CD14-positive monocyte (primary cell): ENCODE results near the gene NDRG3. TPM values are rescaled to one million over a fixed set of nuclear protein-coding genes. Genes with fewer than 3 reads are reported as not detected.

ENCODE experiments used
- DNase-seq, 3 donors: peaks; one replicate each; pipeline ENCODE4 v3.0.0-alpha.2; 2011 to 2022
- H2AFZ ChIP-seq: 2 replicates; pipeline ENCODE4 v1.6.0; 2012; ENCODE audit warnings: mild to moderate bottlenecking, low read depth, low read length, inconsistent platforms; ENCODE audit not compliant: insufficient read depth, poor library complexity, severe bottlenecking
- H3K27ac ChIP-seq, 2 donors: 1 replicate in 1 of 2; 2 replicates in 1 of 2; pipeline ENCODE4 v1.5.1; 2012 to 2013; ENCODE audit warnings: low read length in 2 of 2, control low read depth in 1 of 2, inconsistent platforms in 1 of 2, low read depth in 1 of 2, mild to moderate bottlenecking in 1 of 2
- H3K27me3 ChIP-seq, 2 donors: one replicate each; pipeline versions ENCODE4 v1.6.0 to v1.6.1; 2011 to 2013; ENCODE audit warnings: low read length in 2 of 2; ENCODE audit not compliant: control insufficient read depth in 2 of 2, insufficient read depth in 2 of 2
- H3K36me3 ChIP-seq, 2 donors: replicated peaks in 1 of 2; 1 replicate in 1 of 2; 2 replicates in 1 of 2; pipeline versions ENCODE4 v1.5.1 to v1.6.1; 2012 to 2013; ENCODE audit warnings: low read length in 2 of 2, control low read depth in 1 of 2, inconsistent platforms in 1 of 2, mild to moderate bottlenecking in 1 of 2; ENCODE audit not compliant: insufficient read depth in 2 of 2, control insufficient read depth in 1 of 2
- H3K4me1 ChIP-seq, 2 donors: 1 replicate in 1 of 2; 2 replicates in 1 of 2; pipeline versions ENCODE4 v1.5.1 to v1.6.1; 2012 to 2013; ENCODE audit warnings: low read length in 2 of 2, control low read depth in 1 of 2, inconsistent platforms in 1 of 2, mild to moderate bottlenecking in 1 of 2, moderate library complexity in 1 of 2; ENCODE audit not compliant: insufficient read depth in 2 of 2, control insufficient read depth in 1 of 2
- H3K4me2 ChIP-seq: replicated peaks from 2 replicates; pipeline ENCODE3; 2012; ENCODE audit warnings: low read length, moderate library complexity, mild to moderate bottlenecking; ENCODE audit not compliant: poor library complexity, severe bottlenecking; ENCODE audit errors: extremely low read depth
- H3K4me3 ChIP-seq, 3 experiments: fragments of 200-600 bp in 1 of 3; sonication (generic) in 1 of 3; replicated peaks in 1 of 3; 1 replicate in 2 of 3; 2 replicates in 1 of 3; pipeline ENCODE4 v1.5.1; 2011 to 2013; ENCODE audit warnings: low read length in 3 of 3, mild to moderate bottlenecking in 3 of 3, control low read depth in 2 of 3, low read depth in 2 of 3, inconsistent platforms in 1 of 3, moderate library complexity in 1 of 3
- H3K79me2 ChIP-seq: 2 replicates; pipeline ENCODE4 v1.6.0; 2012; ENCODE audit warnings: mild to moderate bottlenecking, control low read depth, inconsistent platforms, low read length, moderate library complexity; ENCODE audit not compliant: insufficient read depth
- H3K9ac ChIP-seq: 2 replicates; pipeline ENCODE4 v1.6.0; 2017; ENCODE audit warnings: low read length, mild to moderate bottlenecking; ENCODE audit not compliant: insufficient read depth, poor library complexity, severe bottlenecking
- H3K9me3 ChIP-seq, 2 donors: replicated peaks in 1 of 2; 1 replicate in 1 of 2; 2 replicates in 1 of 2; pipeline versions ENCODE4 v1.5.1 to v1.6.1; 2012 to 2013; ENCODE audit warnings: low read length in 2 of 2, control low read depth in 1 of 2; ENCODE audit not compliant: control insufficient read depth in 1 of 2, insufficient read depth in 1 of 2
- H4K20me1 ChIP-seq: 2 replicates; pipeline ENCODE4 v1.6.0; 2012; ENCODE audit warnings: mild to moderate bottlenecking, low read length, control low read depth, moderate library complexity; ENCODE audit not compliant: insufficient read depth
- H3K27ac Mint-ChIP-seq, 7 donors: one replicate each; pipeline ENCODE4 v1.8.0; 2020; ENCODE audit warnings: mild to moderate bottlenecking in 7 of 7, mixed read lengths in 7 of 7, moderate library complexity in 6 of 7, inconsistent platforms in 2 of 7
- H3K27me3 Mint-ChIP-seq, 3 donors: one replicate each; pipeline ENCODE4 v1.8.0; 2021 to 2022; ENCODE audit warnings: low read depth in 3 of 3, mild to moderate bottlenecking in 3 of 3, mixed read lengths in 3 of 3, moderate library complexity in 3 of 3, inconsistent platforms in 1 of 3
- H3K36me3 Mint-ChIP-seq, 2 donors: one replicate each; pipeline ENCODE4 v1.8.0; 2020; ENCODE audit warnings: mixed read lengths in 2 of 2, inconsistent platforms in 1 of 2, mild to moderate bottlenecking in 1 of 2
- H3K4me1 Mint-ChIP-seq: one replicate; pipeline ENCODE4 v1.8.0; 2020; ENCODE audit warnings: mild to moderate bottlenecking, mixed read lengths
- H3K4me3 Mint-ChIP-seq, 2 donors: one replicate each; pipeline ENCODE4 v1.8.0; 2020; ENCODE audit warnings: mild to moderate bottlenecking in 2 of 2, mixed read lengths in 2 of 2, moderate library complexity in 1 of 2
- H3K9me3 Mint-ChIP-seq, 7 donors: one replicate each; pipeline ENCODE4 v1.8.0; 2020 to 2022; ENCODE audit warnings: mixed read lengths in 7 of 7, mild to moderate bottlenecking in 6 of 7, moderate library complexity in 6 of 7, inconsistent platforms in 2 of 7
- WGBS: methylation state at CpG from one replicate; pipeline ENCODE4 v1.1.5; 2013; ENCODE audit warnings: missing lambda C conversion rate; ENCODE audit not compliant: insufficient coverage; 5-methylcytosine and 5-hydroxymethylcytosine counted together
- intact Hi-C, 2 donors: fragments of 100-400 bp; cut with micrococcal nuclease; formaldehyde crosslinking; loops; one replicate each; pipeline versions ENCODE4 v1.15.0 to v1.15.1; 2023
- polyA plus RNA-seq, 3 donors: library from polyadenylated mRNA; depleted of rRNA in 1 of 3; unstranded in 2 of 3; stranded (reverse) in 1 of 3; fragments of 300-500 nt in 2 of 3; fragments of >200 nt in 1 of 3; fragmentation: Illumina TruSeq in 2 of 3; gene quantifications; 1 replicate in 2 of 3; 2 replicates in 1 of 3; pipeline ENCODE4 v1.2.3, GENCODE V29; 2012 to 2021
- TF ChIP-seq, protein P1 (sequence below): fragments of 200-600 bp; IDR thresholded peaks from one replicate; pipeline ENCODE4 v1.8.0; 2022; ENCODE audit warnings: antibody characterized with exemption, mild to moderate bottlenecking

NDRG3 gene
- polyA plus RNA-seq, 3 donors, result 16.0 to 23.2 (median 21.7) TPM

DNA sequence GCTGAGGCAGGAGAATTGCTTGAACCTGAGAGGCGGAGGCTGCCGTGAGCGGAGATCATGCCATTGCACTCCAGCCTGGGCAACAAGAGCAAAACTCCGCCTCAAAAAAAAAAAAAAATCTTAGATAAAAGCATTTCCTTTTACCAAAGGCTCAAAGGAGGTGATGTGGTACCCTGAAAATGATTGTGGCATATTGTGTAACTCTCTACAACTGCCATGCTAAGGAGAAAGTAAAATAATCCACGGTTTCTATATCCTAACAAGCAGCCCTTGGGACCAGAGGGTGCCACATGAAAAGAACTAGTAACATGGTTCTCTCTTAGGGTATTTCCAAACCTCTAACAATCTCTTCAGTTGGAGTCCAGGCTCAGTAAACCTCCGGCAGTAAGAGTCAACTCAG lies 61.1 kb downstream of the NDRG3 start:
- no peaks in the 10 kb centered on the region for H3K4me1 ChIP-seq
- no peak overlapping the region for H3K4me3 ChIP-seq
- no CpG with 5 or more reads among the region's 6 CpGs for WGBS
- no peak for DNase-seq
- Mint-ChIP-seq H3K4me1 (no peaks in the 10 kb centered on the region), H3K36me3 (peaks cover 27 to 44% of the 10 kb centered on the region in 2 donors), H3K27me3 (no peaks in the 10 kb centered on the region), H3K9me3 (no peaks in the 10 kb centered on the region), H3K4me3 (no peak overlapping the region), H3K27ac (no peak overlapping the region)
- no peaks in the 10 kb centered on the region for H3K79me2 ChIP-seq
- no peak overlapping the region for H3K4me2 ChIP-seq
- no peaks in the 10 kb centered on the region for H3K9me3 ChIP-seq
- TF ChIP-seq, protein P1, sequence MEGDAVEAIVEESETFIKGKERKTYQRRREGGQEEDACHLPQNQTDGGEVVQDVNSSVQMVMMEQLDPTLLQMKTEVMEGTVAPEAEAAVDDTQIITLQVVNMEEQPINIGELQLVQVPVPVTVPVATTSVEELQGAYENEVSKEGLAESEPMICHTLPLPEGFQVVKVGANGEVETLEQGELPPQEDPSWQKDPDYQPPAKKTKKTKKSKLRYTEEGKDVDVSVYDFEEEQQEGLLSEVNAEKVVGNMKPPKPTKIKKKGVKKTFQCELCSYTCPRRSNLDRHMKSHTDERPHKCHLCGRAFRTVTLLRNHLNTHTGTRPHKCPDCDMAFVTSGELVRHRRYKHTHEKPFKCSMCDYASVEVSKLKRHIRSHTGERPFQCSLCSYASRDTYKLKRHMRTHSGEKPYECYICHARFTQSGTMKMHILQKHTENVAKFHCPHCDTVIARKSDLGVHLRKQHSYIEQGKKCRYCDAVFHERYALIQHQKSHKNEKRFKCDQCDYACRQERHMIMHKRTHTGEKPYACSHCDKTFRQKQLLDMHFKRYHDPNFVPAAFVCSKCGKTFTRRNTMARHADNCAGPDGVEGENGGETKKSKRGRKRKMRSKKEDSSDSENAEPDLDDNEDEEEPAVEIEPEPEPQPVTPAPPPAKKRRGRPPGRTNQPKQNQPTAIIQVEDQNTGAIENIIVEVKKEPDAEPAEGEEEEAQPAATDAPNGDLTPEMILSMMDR, result no peak
- no peaks in the 10 kb centered on the region for H3K27me3 ChIP-seq
- H4K20me1 ChIP-seq, result no peaks in the 10 kb centered on the region
- H2AFZ ChIP-seq, result no peak overlapping the region
- peaks cover 2 to 45% of the 10 kb centered on the region in 2 donors for H3K36me3 ChIP-seq
- intact Hi-C loops, result no loop called here
- no peak overlapping the region for H3K9ac ChIP-seq
- no peak overlapping the region for H3K27ac ChIP-seq

DNA sequence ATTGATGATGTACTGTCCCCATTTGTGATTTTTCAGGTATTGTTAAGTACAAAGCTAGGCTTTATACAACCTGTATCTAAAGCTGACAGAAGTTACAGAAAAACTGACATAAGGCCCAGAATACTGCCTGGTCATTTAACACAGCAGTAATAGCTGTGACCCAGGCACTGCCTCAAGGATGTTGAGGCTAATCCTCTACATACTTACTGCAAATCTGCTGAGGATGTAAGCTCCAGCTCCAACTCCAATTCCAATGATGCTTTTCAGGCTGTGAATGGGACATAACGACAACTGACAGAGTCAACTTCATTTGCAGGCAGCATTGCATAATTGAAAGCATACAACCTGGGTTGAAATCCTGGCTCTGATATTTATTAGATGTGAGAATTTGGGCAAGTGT lies 63.6 kb downstream of the NDRG3 start:
- intact Hi-C loops, result no loop called here
- Histone ChIP-seq H3K4me3 (no peak overlapping the region), H3K27me3 (no peaks in the 10 kb centered on the region), H3K9me3 (peaks cover 0 to 4% of the 10 kb centered on the region in 2 donors), H3K79me2 (no peaks in the 10 kb centered on the region), H3K9ac (no peak overlapping the region), H3K4me1 (no peaks in the 10 kb centered on the region), H2AFZ (no peak overlapping the region), H4K20me1 (no peaks in the 10 kb centered on the region), H3K27ac (no peak overlapping the region), H3K36me3 (peaks cover 2 to 42% of the 10 kb centered on the region in 2 donors), H3K4me2 (no peak overlapping the region)
- TF ChIP-seq, protein P1, result no peak
- no CpG with 5 or more reads among the region's 1 CpG for WGBS
- no peaks in the 10 kb centered on the region for H3K4me1 Mint-ChIP-seq
- no peak for DNase-seq
- H3K36me3 Mint-ChIP-seq, result peaks cover 36 to 55% of the 10 kb centered on the region in 2 donors
- no peak overlapping the region for H3K27ac Mint-ChIP-seq
- no peaks in the 10 kb centered on the region for H3K27me3 Mint-ChIP-seq
- no peak overlapping the region for H3K4me3 Mint-ChIP-seq
- peaks cover 0 to 7% (median 1%) of the 10 kb centered on the region in 7 donors for H3K9me3 Mint-ChIP-seq
